GM12878 (cell line): ENCODE measurements around the gene HLA-F. TPM values are rescaled to one million over a fixed set of nuclear protein-coding genes. Genes with fewer than 3 reads are reported as not detected.

Source experiments
- ATAC-seq: fragments of 200-7000 bp; cut with Tn5 transposase; 3 replicates; pipeline ENCODE4 v1.9.1; 2020; ENCODE audit warnings: mild to moderate bottlenecking, moderate library complexity
- BruUV-seq: library from RNA; stranded (reverse); fragments of 400-500 nt; replicated peaks from 2 replicates; lab custom pipeline; 2021; lab: Mats Ljungman, UMichigan
- CTCF ChIA-PET: fragments of 300-600 bp; sonication (Branson Sonifier 250); formaldehyde crosslinking; extraction: SDS; loops from one replicate; lab custom pipeline; 2021; ENCODE audit warnings: inconsistent platforms; lab: Yijun Ruan, JAX
- POLR2A ChIA-PET: fragments of 350-600 bp; formaldehyde crosslinking; extraction: SDS; loops from one replicate; lab custom pipeline; 2021; ENCODE audit warnings: inconsistent platforms; lab: Charles Lee
- RAD21 ChIA-PET: fragments of 300-600 bp; sonication (Branson Sonifier 250); formaldehyde crosslinking; loops from one replicate; lab custom pipeline; 2023; ENCODE audit warnings: antibody characterized with exemption; ENCODE audit not compliant: unreplicated experiment; lab: Charles Lee
- SMC1A ChIA-PET: fragments of 300-600 bp; sonication (Branson Sonifier 250); formaldehyde crosslinking; loops from one replicate; lab custom pipeline; 2023; ENCODE audit not compliant: unreplicated experiment, uncharacterized antibody; lab: Charles Lee
- DNase-seq: peaks from one replicate; pipeline ENCODE4 v3.0.0-alpha.2; 2011; ENCODE audit warnings: low read depth, low spot score
- FAIRE-seq: peaks from 3 replicates; lab custom pipeline; 2011; peaks lifted over from hg19 to GRCh38; lab: Jason Lieb, UNC
- H2AFZ ChIP-seq: 2 replicates; pipeline ENCODE4 v1.6.0; 2011; ENCODE audit warnings: low read depth, low read length, control low read depth; ENCODE audit not compliant: control insufficient read depth
- H3K27ac ChIP-seq: 2 replicates; pipeline ENCODE4 v1.5.1; 2011; ENCODE audit warnings: control low read depth; ENCODE audit not compliant: control insufficient read depth, insufficient read depth
- H3K27me3 ChIP-seq, 2 experiments: replicated peaks in 1 of 2; 2 replicates each; pipeline versions ENCODE4 v1.6.0 to v1.6.1; 2011; ENCODE audit warnings: low read length in 1 of 2; ENCODE audit not compliant: control insufficient read depth in 2 of 2, insufficient read depth in 2 of 2
- H3K36me3 ChIP-seq, 2 experiments: 2 replicates each; pipeline ENCODE4 v1.5.1; 2011; ENCODE audit warnings: low read length in 1 of 2; ENCODE audit not compliant: control insufficient read depth in 2 of 2, insufficient read depth in 2 of 2
- H3K4me1 ChIP-seq: 2 replicates; pipeline ENCODE4 v1.6.1; 2011; ENCODE audit warnings: mild to moderate bottlenecking, low read length, moderate library complexity, mixed read lengths; ENCODE audit not compliant: control insufficient read depth, insufficient read depth
- H3K4me2 ChIP-seq: 2 replicates; pipeline ENCODE4 v1.6.0; 2011; ENCODE audit warnings: control low read depth; ENCODE audit not compliant: control insufficient read depth, insufficient read depth
- H3K4me3 ChIP-seq: fragments of 200-600 bp; sonication (generic); 2 replicates; pipeline ENCODE4 v1.5.1; 2016
- H3K79me2 ChIP-seq: 2 replicates; pipeline ENCODE4 v1.6.0; 2011; ENCODE audit warnings: low read length; ENCODE audit not compliant: control insufficient read depth, insufficient read depth
- H3K9ac ChIP-seq: 2 replicates; pipeline ENCODE4 v1.8.0; 2011; ENCODE audit warnings: low read length, control low read depth, mixed read lengths; ENCODE audit not compliant: control insufficient read depth, insufficient read depth
- H3K9me3 ChIP-seq: replicated peaks from 3 replicates; pipeline ENCODE4 v1.5.1; 2011; ENCODE audit warnings: mild to moderate bottlenecking, low read length; ENCODE audit not compliant: control insufficient read depth, insufficient read depth
- H4K20me1 ChIP-seq: 2 replicates; pipeline ENCODE4 v1.6.0; 2011; ENCODE audit not compliant: control insufficient read depth, insufficient read depth
- MEF2B ChIP-seq: fragments of 450-650 bp; IDR thresholded peaks from 2 replicates; pipeline ENCODE4 v1.6.1; 2018; ENCODE audit warnings: mild to moderate bottlenecking, moderate library complexity; ENCODE audit not compliant: partially characterized antibody, poor library complexity, severe bottlenecking
- NBN ChIP-seq: fragments of 450-650 bp; IDR thresholded peaks from 2 replicates; pipeline ENCODE4 v1.6.1; 2016
- WGBS: methylation state at CpG from one replicate; pipeline ENCODE4 v1.1.6; 2016; ENCODE audit warnings: low lambda C conversion rate; ENCODE audit not compliant: insufficient replicate concordance, insufficient coverage; ENCODE audit errors: missing lambda C conversion rate; 5-methylcytosine and 5-hydroxymethylcytosine counted together
- in situ Hi-C: fragments of 300-500 bp; cut with MboI; formaldehyde crosslinking; loops from 9 replicates; pipeline ENCODE4 v1.14.3; 2018; ENCODE audit warnings: mixed read lengths
- intact Hi-C: fragments of 100-400 bp; cut with micrococcal nuclease; formaldehyde crosslinking; loops from one replicate; pipeline ENCODE4 v1.14.2; 2022; ENCODE audit not compliant: unreplicated experiment
- polyA plus RNA-seq, 11 experiments: library from polyadenylated mRNA; depleted of rRNA in 4 of 11; unstranded in 6 of 11; stranded (reverse) in 5 of 11; fragments of >200 nt; fragmentation: Nextera tagmentation in 4 of 11; fragmentation: Illumina TruSeq in 1 of 11; extraction: Ambion mirVana in 4 of 11; extraction: Trizol in 1 of 11; gene quantifications; 1 replicate in 1 of 11; 2 replicates in 10 of 11; pipeline versions ENCODE4 v1.2.1 to v1.2.3, GENCODE V29; 2011 to 2016; ENCODE audit warnings: inconsistent platforms in 2 of 11, missing spikeins in 2 of 11, low read depth in 1 of 11
- total RNA-seq, 4 experiments: library from RNA; depleted of rRNA in 3 of 4; stranded (reverse); fragments of >200 nt in 3 of 4; fragmentation: Illumina TruSeq in 1 of 4; extraction: Trizol in 1 of 4; gene quantifications; 2 replicates each; pipeline versions ENCODE4 v1.2.1 to v1.2.3, GENCODE V29; 2013 to 2021
- TF ChIP-seq, protein P1 (sequence below): fragments of 450-650 bp; IDR thresholded peaks from 2 replicates; pipeline ENCODE4 v1.6.1; 2018; ENCODE audit warnings: borderline replicate concordance, mild to moderate bottlenecking; ENCODE audit not compliant: partially characterized antibody
- TF ChIP-seq, protein P2 (sequence below): IDR thresholded peaks from 2 replicates; pipeline ENCODE4 v1.6.1; 2011; ENCODE audit warnings: mild to moderate bottlenecking, low read depth, low read length, moderate library complexity; ENCODE audit not compliant: insufficient replicate concordance
- TF ChIP-seq, protein P3 (sequence below): IDR thresholded peaks from 2 replicates; pipeline ENCODE4 v1.6.1; 2011; ENCODE audit warnings: borderline replicate concordance, low read depth, mild to moderate bottlenecking, moderate library complexity, low read length; ENCODE audit not compliant: insufficient read depth, poor library complexity, severe bottlenecking

HLA-F gene
- total and polyA plus RNA-seq, 10 of the 15 experiments (the other 5 are each of a cell fraction or from before 2014, with no cell fraction given), result 30.1 to 342 (median 145) TPM

DNA sequence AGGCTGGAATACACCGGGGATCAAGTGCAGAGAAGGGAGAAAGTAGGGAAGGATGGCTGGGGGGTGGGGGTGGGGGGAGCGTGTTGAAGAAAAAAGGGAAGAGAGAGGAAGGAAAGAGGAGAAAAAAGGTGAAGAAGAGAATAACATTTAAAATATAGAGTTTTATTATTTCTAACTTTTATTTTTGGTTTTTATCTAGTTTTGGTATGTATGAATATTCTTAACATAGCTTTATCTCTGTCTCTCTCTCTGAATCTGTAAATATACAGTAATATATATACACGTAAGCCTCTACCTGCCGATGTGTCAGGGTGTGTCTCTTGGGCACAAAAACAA, 30.0 kb downstream of the HLA-F start (continued):
- TF ChIP-seq, protein P1, sequence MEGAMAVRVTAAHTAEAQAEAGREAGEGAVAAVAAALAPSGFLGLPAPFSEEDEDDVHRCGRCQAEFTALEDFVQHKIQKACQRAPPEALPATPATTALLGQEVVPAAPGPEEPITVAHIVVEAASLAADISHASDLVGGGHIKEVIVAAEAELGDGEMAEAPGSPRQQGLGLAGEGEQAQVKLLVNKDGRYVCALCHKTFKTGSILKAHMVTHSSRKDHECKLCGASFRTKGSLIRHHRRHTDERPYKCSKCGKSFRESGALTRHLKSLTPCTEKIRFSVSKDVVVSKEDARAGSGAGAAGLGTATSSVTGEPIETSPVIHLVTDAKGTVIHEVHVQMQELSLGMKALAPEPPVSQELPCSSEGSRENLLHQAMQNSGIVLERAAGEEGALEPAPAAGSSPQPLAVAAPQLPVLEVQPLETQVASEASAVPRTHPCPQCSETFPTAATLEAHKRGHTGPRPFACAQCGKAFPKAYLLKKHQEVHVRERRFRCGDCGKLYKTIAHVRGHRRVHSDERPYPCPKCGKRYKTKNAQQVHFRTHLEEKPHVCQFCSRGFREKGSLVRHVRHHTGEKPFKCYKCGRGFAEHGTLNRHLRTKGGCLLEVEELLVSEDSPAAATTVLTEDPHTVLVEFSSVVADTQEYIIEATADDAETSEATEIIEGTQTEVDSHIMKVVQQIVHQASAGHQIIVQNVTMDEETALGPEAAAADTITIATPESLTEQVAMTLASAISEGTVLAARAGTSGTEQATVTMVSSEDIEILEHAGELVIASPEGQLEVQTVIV, result no peak
- 0 out of 2 replicates have a peak, but pooled peaks have one; percentile 15 for TF ChIP-seq NBN

DNA sequence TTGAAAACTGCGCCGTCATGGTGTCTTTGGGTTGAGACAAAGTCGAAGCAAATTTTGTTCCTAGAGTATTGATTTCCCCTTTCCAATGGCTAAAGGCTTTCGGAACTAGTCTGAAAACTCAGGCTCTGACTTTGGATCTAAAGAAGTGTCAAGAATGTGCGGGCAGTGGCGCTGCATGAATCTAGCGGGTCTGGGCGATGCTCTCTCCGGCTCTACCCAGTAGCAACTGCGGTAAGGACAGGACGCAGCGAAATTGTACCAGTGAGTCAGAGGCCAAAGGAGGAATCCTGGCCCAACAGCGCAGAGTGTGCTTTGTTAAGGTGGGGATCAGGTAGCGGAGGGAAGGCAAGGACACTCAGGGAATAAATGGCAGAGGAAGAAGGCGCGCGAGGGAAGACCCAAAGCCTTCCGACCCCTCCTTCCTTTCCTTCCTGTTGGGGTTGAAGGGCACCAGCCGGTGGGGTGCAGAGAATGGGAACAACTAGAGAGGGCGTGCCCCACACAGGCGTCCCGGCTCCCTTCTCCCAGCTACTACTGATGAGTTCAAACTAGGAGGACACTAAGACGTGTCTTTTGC, 32.1 kb downstream of the HLA-F start:
- DNase-seq, result no peak
- no peaks in the 10 kb centered on the region for H3K9me3 ChIP-seq
- SMC1A ChIA-PET, result interaction anchor here (0.6 to 1.1 kb wide), 4 partner anchors 12 to 369 kb away, joined by 3 to 5 read pairs (median 4); no protein-coding TSS in a partner anchor

More for the DNA sequence above, 32.1 kb downstream of the HLA-F start:
- no peak overlapping the region for H3K9ac ChIP-seq
- no peak overlapping the region for H2AFZ ChIP-seq
- WGBS, result 95% methylated on average over 23 of the region's 23 CpGs
- no peak overlapping the region for H3K27ac ChIP-seq
- no peak for FAIRE-seq
- TF ChIP-seq MEF2B, result no peak
- TF ChIP-seq, protein P2, sequence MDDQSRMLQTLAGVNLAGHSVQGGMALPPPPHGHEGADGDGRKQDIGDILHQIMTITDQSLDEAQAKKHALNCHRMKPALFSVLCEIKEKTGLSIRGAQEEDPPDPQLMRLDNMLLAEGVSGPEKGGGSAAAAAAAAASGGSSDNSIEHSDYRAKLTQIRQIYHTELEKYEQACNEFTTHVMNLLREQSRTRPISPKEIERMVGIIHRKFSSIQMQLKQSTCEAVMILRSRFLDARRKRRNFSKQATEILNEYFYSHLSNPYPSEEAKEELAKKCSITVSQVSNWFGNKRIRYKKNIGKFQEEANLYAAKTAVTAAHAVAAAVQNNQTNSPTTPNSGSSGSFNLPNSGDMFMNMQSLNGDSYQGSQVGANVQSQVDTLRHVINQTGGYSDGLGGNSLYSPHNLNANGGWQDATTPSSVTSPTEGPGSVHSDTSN, result peak; percentile 26
- TF ChIP-seq, protein P3, sequence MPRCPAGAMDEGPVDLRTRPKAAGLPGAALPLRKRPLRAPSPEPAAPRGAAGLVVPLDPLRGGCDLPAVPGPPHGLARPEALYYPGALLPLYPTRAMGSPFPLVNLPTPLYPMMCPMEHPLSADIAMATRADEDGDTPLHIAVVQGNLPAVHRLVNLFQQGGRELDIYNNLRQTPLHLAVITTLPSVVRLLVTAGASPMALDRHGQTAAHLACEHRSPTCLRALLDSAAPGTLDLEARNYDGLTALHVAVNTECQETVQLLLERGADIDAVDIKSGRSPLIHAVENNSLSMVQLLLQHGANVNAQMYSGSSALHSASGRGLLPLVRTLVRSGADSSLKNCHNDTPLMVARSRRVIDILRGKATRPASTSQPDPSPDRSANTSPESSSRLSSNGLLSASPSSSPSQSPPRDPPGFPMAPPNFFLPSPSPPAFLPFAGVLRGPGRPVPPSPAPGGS, result peak; percentile 55
- intact Hi-C loops (loop anchor here (10.0 kb wide), 1 partner anchor 101 kb away; the partner anchor contains the start of gene MOG), in situ Hi-C loops (no loop called here)
- no peaks in the 10 kb centered on the region for H4K20me1 ChIP-seq
- no peak overlapping the region for H3K4me3 ChIP-seq
- no peak overlapping the region for H3K4me2 ChIP-seq
- no peak for ATAC-seq
- no TSS peak for BruUV-seq
- no peaks in the 10 kb centered on the region for H3K36me3 ChIP-seq
- H3K4me1 ChIP-seq, result peaks cover 7% of the 10 kb centered on the region
- peaks cover 5% of the 10 kb centered on the region for H3K79me2 ChIP-seq
- ChIA-PET CTCF (interaction anchor here (0.9 to 8.7 kb wide), 5 partner anchors 19 to 105 kb away, joined by 3 to 117 read pairs (median 6); no protein-coding TSS in a partner anchor), RAD21 (no interaction called here), POLR2A (interaction anchor here (0.6 kb wide), 1 partner anchor 33 kb away, joined by 6 read pairs; no protein-coding TSS in a partner anchor)
- H3K27me3 ChIP-seq, result no peaks in the 10 kb centered on the region
